Endothelial cell (in vitro differentiated cells): ENCODE data around the gene KCNQ4. TPM values are rescaled to one million over a fixed set of nuclear protein-coding genes. Genes with fewer than 3 reads are reported as not detected.

Source experiments
- DNase-seq: peaks from one replicate; pipeline ENCODE4 v3.0.0; 2021; ENCODE audit warnings: low spot score
- H3K27ac Mint-ChIP-seq: one replicate; pipeline ENCODE4 v1.8.0; 2021; ENCODE audit warnings: mixed read lengths, inconsistent platforms; ENCODE audit not compliant: unreplicated experiment
- H3K27me3 Mint-ChIP-seq: one replicate; pipeline ENCODE4 v1.8.0; 2021; ENCODE audit warnings: mild to moderate bottlenecking, moderate library complexity, mixed read lengths, inconsistent platforms; ENCODE audit not compliant: unreplicated experiment
- H3K36me3 Mint-ChIP-seq: one replicate; pipeline ENCODE4 v1.8.0; 2021; ENCODE audit warnings: mild to moderate bottlenecking, low read depth, mixed read lengths, inconsistent platforms; ENCODE audit not compliant: unreplicated experiment
- H3K4me1 Mint-ChIP-seq: one replicate; pipeline ENCODE4 v1.8.0; 2021; ENCODE audit warnings: mild to moderate bottlenecking, mixed read lengths, inconsistent platforms; ENCODE audit not compliant: unreplicated experiment
- H3K4me3 Mint-ChIP-seq: one replicate; pipeline ENCODE4 v1.8.0; 2021; ENCODE audit warnings: mild to moderate bottlenecking, mixed read lengths, inconsistent platforms; ENCODE audit not compliant: unreplicated experiment
- H3K9me3 Mint-ChIP-seq: one replicate; pipeline ENCODE4 v1.8.0; 2021; ENCODE audit warnings: mixed read lengths, inconsistent platforms; ENCODE audit not compliant: unreplicated experiment
- total RNA-seq: library from RNA; stranded (reverse); fragmentation: NEBNext Ultra II Directional; extraction: Animal tissue kit (Norgen Biotek cat#: 25700); gene quantifications from one replicate; pipeline ENCODE4 v1.2.1, GENCODE V29; 2021; ENCODE audit not compliant: unreplicated experiment
- TF ChIP-seq, protein P1 (sequence below): fragments of 200-600 bp; sonication (generic); IDR thresholded peaks from one replicate; pipeline ENCODE4 v1.5.0; 2021; ENCODE audit warnings: antibody characterized with exemption; ENCODE audit not compliant: unreplicated experiment

The KCNQ4 gene
- total RNA-seq, 1 donor from 2014 or later: 1.5 TPM

DNA sequence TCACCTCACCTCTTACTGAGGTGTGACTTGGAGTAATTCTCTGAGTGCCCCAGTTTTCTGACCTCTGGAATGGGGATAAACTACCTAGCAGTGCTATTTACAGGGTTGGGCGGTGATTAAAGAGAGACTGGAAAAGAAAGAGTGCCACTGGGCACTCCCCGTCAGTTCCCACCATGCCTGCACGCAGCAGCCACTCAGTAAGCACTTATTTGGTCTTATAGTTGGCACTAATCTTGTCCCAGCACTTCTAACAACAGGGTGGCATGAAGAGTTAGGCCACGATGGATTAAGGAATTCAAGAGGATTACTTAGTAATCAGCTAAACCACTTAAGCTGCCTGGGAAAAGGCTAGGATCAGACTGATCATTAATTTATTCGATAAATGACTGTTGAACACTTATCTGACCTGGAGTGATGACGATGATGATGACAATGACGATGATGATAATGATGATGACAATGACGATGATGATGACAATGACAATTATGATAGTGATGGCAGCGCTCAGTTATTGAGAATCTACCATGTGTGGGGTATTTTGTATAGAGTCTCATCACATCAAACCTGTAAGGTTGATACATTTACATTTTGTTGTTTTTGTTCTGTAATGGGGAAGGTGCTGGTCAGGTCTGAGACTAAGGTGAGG lies 73.2 kb downstream of the KCNQ4 start:
- Mint-ChIP-seq H3K36me3 (no peaks in the 10 kb centered on the region), H3K27me3 (peaks cover 12% of the 10 kb centered on the region), H3K4me1 (peaks cover 3% of the 10 kb centered on the region), H3K4me3 (no peak overlapping the region), H3K27ac (no peak overlapping the region), H3K9me3 (no peaks in the 10 kb centered on the region)
- DNase-seq: no peak
- TF ChIP-seq, protein P1, sequence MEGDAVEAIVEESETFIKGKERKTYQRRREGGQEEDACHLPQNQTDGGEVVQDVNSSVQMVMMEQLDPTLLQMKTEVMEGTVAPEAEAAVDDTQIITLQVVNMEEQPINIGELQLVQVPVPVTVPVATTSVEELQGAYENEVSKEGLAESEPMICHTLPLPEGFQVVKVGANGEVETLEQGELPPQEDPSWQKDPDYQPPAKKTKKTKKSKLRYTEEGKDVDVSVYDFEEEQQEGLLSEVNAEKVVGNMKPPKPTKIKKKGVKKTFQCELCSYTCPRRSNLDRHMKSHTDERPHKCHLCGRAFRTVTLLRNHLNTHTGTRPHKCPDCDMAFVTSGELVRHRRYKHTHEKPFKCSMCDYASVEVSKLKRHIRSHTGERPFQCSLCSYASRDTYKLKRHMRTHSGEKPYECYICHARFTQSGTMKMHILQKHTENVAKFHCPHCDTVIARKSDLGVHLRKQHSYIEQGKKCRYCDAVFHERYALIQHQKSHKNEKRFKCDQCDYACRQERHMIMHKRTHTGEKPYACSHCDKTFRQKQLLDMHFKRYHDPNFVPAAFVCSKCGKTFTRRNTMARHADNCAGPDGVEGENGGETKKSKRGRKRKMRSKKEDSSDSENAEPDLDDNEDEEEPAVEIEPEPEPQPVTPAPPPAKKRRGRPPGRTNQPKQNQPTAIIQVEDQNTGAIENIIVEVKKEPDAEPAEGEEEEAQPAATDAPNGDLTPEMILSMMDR: no peak

DNA sequence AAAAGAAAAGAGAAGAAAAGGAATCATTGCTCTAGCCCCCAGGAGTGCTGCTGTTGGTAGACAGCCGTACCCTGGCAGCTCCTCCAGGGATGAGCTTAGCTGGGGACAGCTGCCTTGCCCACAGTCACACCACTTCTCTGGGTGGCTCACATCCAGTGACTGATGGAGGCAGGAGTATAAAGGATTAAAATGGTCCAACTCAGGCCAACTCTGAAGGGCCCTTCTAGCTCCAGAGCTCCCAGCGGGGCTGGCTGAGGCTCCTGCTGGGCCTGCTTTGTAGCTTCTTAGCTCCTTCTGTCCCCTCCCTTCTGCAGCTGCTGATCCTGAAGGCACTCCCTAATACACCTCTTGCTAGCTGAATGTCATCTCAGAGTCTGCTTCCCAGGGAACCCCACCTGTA lies 74.2 kb downstream of the KCNQ4 start:
- Mint-ChIP-seq H3K27ac (no peak overlapping the region), H3K9me3 (no peaks in the 10 kb centered on the region), H3K36me3 (no peaks in the 10 kb centered on the region), H3K4me3 (no peak overlapping the region), H3K4me1 (peaks cover 3% of the 10 kb centered on the region), H3K27me3 (peaks cover 14% of the 10 kb centered on the region)
- TF ChIP-seq, protein P1: no peak
- DNase-seq: no peak

DNA sequence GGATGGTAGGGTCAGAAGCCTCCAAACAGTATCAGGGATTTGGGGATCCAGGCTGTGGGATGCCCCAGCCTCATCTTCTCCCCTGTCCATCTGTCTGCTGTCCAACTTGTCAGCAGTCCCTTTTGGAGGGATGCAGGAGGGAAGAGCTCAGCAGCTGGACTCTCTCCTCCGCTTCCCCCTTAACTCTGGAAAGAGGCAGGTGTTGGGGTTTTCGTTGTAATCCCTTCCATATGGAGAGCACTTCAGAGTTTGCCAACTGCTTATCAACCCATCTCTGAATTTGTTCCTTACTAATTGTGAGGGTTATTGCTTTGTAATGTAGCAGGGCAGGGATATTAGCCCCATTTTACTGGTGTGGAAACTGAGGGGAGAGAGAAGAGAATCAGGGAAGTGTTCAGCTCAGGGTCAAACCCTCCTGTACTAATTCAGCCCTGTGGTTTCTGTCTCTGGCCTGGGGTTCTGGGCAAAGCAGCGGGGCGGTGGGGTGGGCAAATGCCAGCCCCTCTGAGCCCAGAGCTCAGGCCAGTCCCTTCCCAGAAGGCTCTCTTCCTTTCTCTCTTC lies 75.3 kb downstream of the KCNQ4 start:
- Mint-ChIP-seq H3K27ac (no peak overlapping the region), H3K36me3 (no peaks in the 10 kb centered on the region), H3K4me3 (no peak overlapping the region), H3K9me3 (no peaks in the 10 kb centered on the region), H3K4me1 (peaks cover 3% of the 10 kb centered on the region), H3K27me3 (peaks cover 14% of the 10 kb centered on the region)
- TF ChIP-seq, protein P1: no peak
- no peak for DNase-seq

DNA sequence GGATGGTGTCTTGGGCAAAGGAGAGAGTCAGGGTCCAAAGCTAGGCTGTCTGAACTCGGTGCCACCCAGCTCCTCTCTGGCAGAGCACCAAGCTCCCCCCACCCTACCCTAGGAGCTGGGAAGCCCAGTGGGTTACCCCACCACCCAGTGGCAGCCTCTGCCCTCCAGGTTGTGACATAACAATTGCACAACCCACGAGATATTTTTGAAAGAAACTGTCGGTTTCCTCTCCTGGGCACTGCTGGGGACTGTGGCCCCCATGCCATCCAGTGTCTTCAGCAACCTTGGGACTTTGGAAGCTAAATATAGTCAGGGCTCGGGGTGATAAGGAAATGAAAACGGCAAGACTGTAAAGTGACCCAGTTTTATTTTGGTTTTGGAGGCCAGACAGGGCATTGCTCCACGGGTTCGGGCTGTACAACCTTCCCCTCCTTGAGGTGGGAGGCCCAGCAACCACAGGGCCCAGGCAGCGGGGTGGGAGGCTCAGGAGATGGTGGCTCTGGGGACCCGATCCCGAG lies 77.2 kb downstream of the KCNQ4 start:
- Mint-ChIP-seq H3K36me3 (no peaks in the 10 kb centered on the region), H3K27ac (no peak overlapping the region)

More for the DNA sequence above, 77.2 kb downstream of the KCNQ4 start:
- Mint-ChIP-seq H3K27me3 (peaks cover 14% of the 10 kb centered on the region), H3K9me3 (no peaks in the 10 kb centered on the region), H3K4me1 (peaks cover 3% of the 10 kb centered on the region), H3K4me3 (peak overlapping the region; percentile 86)
- DNase-seq: no peak
- TF ChIP-seq, protein P1: no peak
